HCT116 (cell line): ENCODE data around the gene ZBTB17. TPM values are rescaled to one million over a fixed set of nuclear protein-coding genes. Genes with fewer than 3 reads are reported as not detected.

Experiments used
- ATAC-seq: fragments of 200-7000 bp; cut with Tn5 transposase; 2 replicates; pipeline ENCODE4 v1.9.1; 2020; ENCODE audit warnings: mild to moderate bottlenecking, moderate library complexity
- BruUV-seq: library from RNA; stranded (reverse); fragments of 400-500 nt; replicated peaks from 2 replicates; lab custom pipeline; 2021; lab: Mats Ljungman, UMichigan
- CTCF ChIA-PET: fragments of 300-600 bp; sonication (Branson Sonifier 250); formaldehyde crosslinking; loops from one replicate; lab custom pipeline; 2021; ENCODE audit warnings: antibody characterized with exemption; lab: Charles Lee
- POLR2A ChIA-PET: fragments of 300-600, 350-600 bp; sonication (Branson Sonifier 250); formaldehyde crosslinking; loops from one replicate; lab custom pipeline; 2021; ENCODE audit warnings: antibody characterized with exemption; lab: Charles Lee
- RAD21 ChIA-PET, 2 experiments: fragments of 300-600 bp; sonication (Branson Sonifier 250); formaldehyde crosslinking; loops; one replicate each; lab custom pipeline; 2023; ENCODE audit warnings: low total read pairs in 2 of 2; ENCODE audit not compliant: uncharacterized antibody in 2 of 2, unreplicated experiment in 2 of 2, low non-redundant PET in 1 of 2; lab: Charles Lee
- DNase-seq: peaks from one replicate; pipeline ENCODE4 v3.0.0-alpha.2; 2010; ENCODE audit warnings: low read depth, low spot score
- H2AFZ ChIP-seq: fragments of 200-600 bp; shearing (Covaris generic), sonication (generic); 2 replicates; pipeline ENCODE4 v1.6.1; 2017; ENCODE audit warnings: low read depth, mixed run types, mixed read lengths, antibody characterized with exemption, low read length; ENCODE audit not compliant: poor library complexity, severe bottlenecking
- H3K27ac ChIP-seq: 2 replicates; pipeline ENCODE4 v1.5.1; 2012; ENCODE audit warnings: low read depth, low read length
- H3K27me3 ChIP-seq: fragments of 200-600 bp; sonication (generic); 2 replicates; pipeline ENCODE4 v1.6.1; 2016; ENCODE audit warnings: mixed run types, low read length, mixed read lengths; ENCODE audit not compliant: insufficient read depth
- H3K36me3 ChIP-seq, 2 experiments: fragments of 200-500 bp in 1 of 2; fragments of 200-600 bp in 1 of 2; sonication (Bioruptor generic) in 1 of 2; sonication (generic) in 1 of 2; 2 replicates each; pipeline versions ENCODE4 v1.5.1 to v1.6.1; 2014 to 2016; ENCODE audit warnings: low read length in 2 of 2, inconsistent platforms in 1 of 2, mixed read lengths in 1 of 2, mixed run types in 1 of 2; ENCODE audit not compliant: insufficient read depth in 2 of 2, control insufficient read depth in 1 of 2
- H3K4me1 ChIP-seq, 2 experiments: fragments of 200-600 bp in 1 of 2; sonication (generic) in 1 of 2; 2 replicates each; pipeline versions ENCODE4 v1.5.1 to v1.6.1; 2012 to 2017; ENCODE audit warnings: low read length in 2 of 2, inconsistent platforms in 1 of 2, mild to moderate bottlenecking in 1 of 2, mixed read lengths in 1 of 2, mixed run types in 1 of 2, moderate library complexity in 1 of 2; ENCODE audit not compliant: insufficient read depth in 2 of 2, control insufficient read depth in 1 of 2
- H3K4me2 ChIP-seq: fragments of 200-600 bp; sonication (generic); 2 replicates; pipeline ENCODE4 v1.6.1; 2017; ENCODE audit warnings: mixed run types, low read length, mixed read lengths
- H3K4me3 ChIP-seq, 2 experiments: fragments of 200-600 bp in 1 of 2; sonication (generic) in 1 of 2; replicated peaks in 1 of 2; 2 replicates each; pipeline ENCODE4 v1.5.1; 2011 to 2016; ENCODE audit warnings: low read length in 2 of 2, control low read depth in 1 of 2, low read depth in 1 of 2, mild to moderate bottlenecking in 1 of 2, mixed read lengths in 1 of 2, mixed run types in 1 of 2
- H3K79me2 ChIP-seq: fragments of 200-600 bp; sonication (generic); 2 replicates; pipeline ENCODE4 v1.6.1; 2017; ENCODE audit warnings: mild to moderate bottlenecking, mixed run types, low read length, moderate library complexity, mixed read lengths; ENCODE audit not compliant: insufficient read depth
- H3K9ac ChIP-seq: fragments of 200-600 bp; sonication (generic); 2 replicates; pipeline ENCODE4 v1.6.1; 2016; ENCODE audit warnings: low read length, mixed read lengths
- H3K9me2 ChIP-seq: fragments of 200-600 bp; sonication (generic), shearing (Covaris generic); 2 replicates; pipeline ENCODE4 v1.6.1; 2017; ENCODE audit warnings: mixed run types, mild to moderate bottlenecking, moderate library complexity; ENCODE audit not compliant: insufficient read depth
- H3K9me3 ChIP-seq, 2 experiments: fragments of 200-500 bp in 1 of 2; fragments of 200-600 bp in 1 of 2; sonication (Bioruptor generic) in 1 of 2; sonication (generic) in 1 of 2; 2 replicates each; pipeline ENCODE4 v1.6.1; 2014 to 2017; ENCODE audit warnings: low read length in 2 of 2, mixed read lengths in 2 of 2, inconsistent platforms in 1 of 2, low read depth in 1 of 2, mild to moderate bottlenecking in 1 of 2, mixed run types in 1 of 2, moderate library complexity in 1 of 2; ENCODE audit not compliant: control insufficient read depth in 1 of 2, insufficient read depth in 1 of 2
- H4K20me1 ChIP-seq: fragments of 200-600 bp; sonication (generic), shearing (Covaris generic); 2 replicates; pipeline ENCODE4 v1.6.1; 2017; ENCODE audit warnings: mixed run types, mild to moderate bottlenecking, moderate library complexity; ENCODE audit not compliant: insufficient read depth
- EZH2phosphoT487 ChIP-seq: fragments of 200-600 bp; IDR thresholded peaks from 2 replicates; pipeline ENCODE4 v1.6.1; 2018; ENCODE audit warnings: antibody characterized with exemption, borderline replicate concordance
- JUND ChIP-seq: IDR thresholded peaks from 2 replicates; pipeline ENCODE4 v1.6.1; 2012
- POLR2AphosphoS5 ChIP-seq: IDR thresholded peaks from 2 replicates; pipeline ENCODE4 v1.6.1; 2011; ENCODE audit warnings: mild to moderate bottlenecking, low read depth, low read length, moderate library complexity
- RAD21 ChIP-seq: IDR thresholded peaks from 2 replicates; pipeline ENCODE4 v1.6.1; 2012; ENCODE audit warnings: low read depth, mild to moderate bottlenecking
- SP1 ChIP-seq: IDR thresholded peaks from 2 replicates; pipeline ENCODE4 v1.6.1; 2012; ENCODE audit warnings: low read depth
- TCF7L2 ChIP-seq: IDR thresholded peaks from 2 replicates; pipeline ENCODE4 v1.7.0; 2011; ENCODE audit warnings: borderline replicate concordance, inconsistent platforms; ENCODE audit not compliant: insufficient read depth, insufficient read length; ENCODE audit errors: extremely low read depth
- YY1 ChIP-seq: IDR thresholded peaks from 2 replicates; pipeline ENCODE4 v1.6.1; 2011; ENCODE audit warnings: low read length, low read depth, moderate library complexity, mild to moderate bottlenecking; ENCODE audit not compliant: insufficient replicate concordance; ENCODE audit errors: extremely low read depth
- ZNF274 ChIP-seq: fragments of 200-500 bp; sonication (Bioruptor generic); IDR thresholded peaks from 2 replicates; pipeline ENCODE4 v1.6.1; 2014; ENCODE audit warnings: mild to moderate bottlenecking, low read depth, low read length, inconsistent platforms
- intact Hi-C: fragments of 100-400 bp; cut with micrococcal nuclease; formaldehyde crosslinking; loops from 2 replicates; pipeline ENCODE4 v1.10.0; 2022
- total RNA-seq: library from RNA; stranded (reverse); gene quantifications from one replicate; pipeline ENCODE4 v1.2.1, GENCODE V29; 2021; ENCODE audit not compliant: unreplicated experiment
- TF ChIP-seq, protein P1 (sequence below), 3 experiments: fragments of 200-600 bp in 1 of 3; sonication (generic) in 1 of 3; IDR thresholded peaks in 2 of 3; conservative IDR thresholded peaks in 1 of 3; 2 replicates each; pipeline ENCODE4 v1.5.1; 2012 to 2017; ENCODE audit warnings: low read depth in 2 of 3, low read length in 2 of 3, antibody characterized with exemption in 1 of 3, borderline replicate concordance in 1 of 3, control low read depth in 1 of 3, mild to moderate bottlenecking in 1 of 3, mixed read lengths in 1 of 3, mixed run types in 1 of 3, moderate library complexity in 1 of 3; ENCODE audit not compliant: insufficient read depth in 1 of 3

ZBTB17 gene
- total RNA-seq, 1 experiment from 2014 or later: 31.6 TPM

DNA sequence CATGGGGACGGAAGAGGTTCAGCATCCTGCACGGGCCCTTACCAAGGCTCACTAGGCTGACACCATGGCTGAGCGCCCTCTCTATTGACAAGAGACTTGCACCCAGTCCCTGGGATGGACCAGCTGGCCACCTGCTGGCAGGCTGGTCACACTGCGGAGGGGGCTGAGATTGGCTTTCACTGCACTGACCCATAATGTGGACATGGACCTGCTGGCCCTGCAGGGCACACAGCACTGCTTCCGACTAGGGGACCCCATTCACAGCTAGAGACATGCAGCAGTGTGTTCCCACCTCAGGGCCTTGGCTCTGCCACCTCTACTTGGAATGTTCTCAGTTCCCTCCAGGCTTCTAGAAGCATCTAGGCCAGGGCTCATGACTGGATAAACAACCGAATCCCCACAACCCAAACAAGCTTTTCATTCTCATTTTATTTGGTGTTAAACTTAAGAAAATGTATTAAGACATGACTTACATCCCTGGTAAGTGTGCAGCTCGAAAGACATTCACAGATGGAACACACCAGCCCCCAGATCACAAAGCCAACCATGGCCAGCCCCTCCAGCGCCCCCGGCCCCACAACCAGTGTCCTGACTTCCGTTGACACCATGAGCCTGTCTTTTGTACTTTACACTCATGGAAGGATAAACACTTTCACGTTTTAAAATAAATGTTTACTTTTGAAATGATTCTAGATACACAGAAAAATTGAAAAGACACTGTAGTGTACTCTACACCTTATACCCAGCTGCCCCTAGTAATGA is 18.9 kb upstream of the ZBTB17 start:
- no peak overlapping the region for H3K27ac ChIP-seq
- no peaks in the 10 kb centered on the region for H3K9me3 ChIP-seq
- H3K36me3 ChIP-seq: no peaks in the 10 kb centered on the region
- ATAC-seq: peak; percentile 96
- CTCF ChIA-PET: interaction anchor here (0.7 to 1.8 kb wide), 7 partner anchors 8 to 203 kb away, joined by 3 to 15 read pairs (median 4); partner anchors contain the start of gene ZBTB17
- H3K4me3 ChIP-seq: no peak overlapping the region
- DNase-seq: peak; percentile 60
- H3K9ac ChIP-seq: no peak overlapping the region
- TF ChIP-seq YY1 (peak; percentile 23), ZNF274 (no peak), EZH2phosphoT487 (no peak), SP1 (no peak), TCF7L2 (peak; percentile 20), RAD21 (peak; percentile 95), POLR2AphosphoS5 (no peak), JUND (no peak)
- TF ChIP-seq, protein P1, sequence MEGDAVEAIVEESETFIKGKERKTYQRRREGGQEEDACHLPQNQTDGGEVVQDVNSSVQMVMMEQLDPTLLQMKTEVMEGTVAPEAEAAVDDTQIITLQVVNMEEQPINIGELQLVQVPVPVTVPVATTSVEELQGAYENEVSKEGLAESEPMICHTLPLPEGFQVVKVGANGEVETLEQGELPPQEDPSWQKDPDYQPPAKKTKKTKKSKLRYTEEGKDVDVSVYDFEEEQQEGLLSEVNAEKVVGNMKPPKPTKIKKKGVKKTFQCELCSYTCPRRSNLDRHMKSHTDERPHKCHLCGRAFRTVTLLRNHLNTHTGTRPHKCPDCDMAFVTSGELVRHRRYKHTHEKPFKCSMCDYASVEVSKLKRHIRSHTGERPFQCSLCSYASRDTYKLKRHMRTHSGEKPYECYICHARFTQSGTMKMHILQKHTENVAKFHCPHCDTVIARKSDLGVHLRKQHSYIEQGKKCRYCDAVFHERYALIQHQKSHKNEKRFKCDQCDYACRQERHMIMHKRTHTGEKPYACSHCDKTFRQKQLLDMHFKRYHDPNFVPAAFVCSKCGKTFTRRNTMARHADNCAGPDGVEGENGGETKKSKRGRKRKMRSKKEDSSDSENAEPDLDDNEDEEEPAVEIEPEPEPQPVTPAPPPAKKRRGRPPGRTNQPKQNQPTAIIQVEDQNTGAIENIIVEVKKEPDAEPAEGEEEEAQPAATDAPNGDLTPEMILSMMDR (IDR thresholded peaks at IDR 0.05 in 2 of 3, conservative IDR thresholded peaks at IDR 0.05 in 1 of 3; ENCODE audit: borderline replicate concordance in 1 of 3, insufficient read depth in 1 of 3, low read depth in 2 of 3, low read length in 2 of 3): peak; percentile 85 to 95 (median 95)
- H4K20me1 ChIP-seq: no peaks in the 10 kb centered on the region
- BruUV-seq: no TSS peak
- POLR2A ChIA-PET: no interaction called here
- intact Hi-C loops: loop anchor here (1.0 to 5.0 kb wide), 4 partner anchors 179 to 402 kb away; no protein-coding TSS in a partner anchor
- RAD21 ChIA-PET: interaction anchor here (1.3 to 1.8 kb wide), 2 partner anchors 203 kb away, joined by 4 to 5 read pairs; no protein-coding TSS in a partner anchor
- no peaks in the 10 kb centered on the region for H3K27me3 ChIP-seq
- H3K79me2 ChIP-seq: no peaks in the 10 kb centered on the region
- H3K9me2 ChIP-seq: no peaks in the 10 kb centered on the region
- H3K4me2 ChIP-seq: no peak overlapping the region
- no peak overlapping the region for H2AFZ ChIP-seq
- no peaks in the 10 kb centered on the region for H3K4me1 ChIP-seq
